ENCODE results near the gene SOHLH1.
"Not testable (repeated sequence)": the region's sequence is repeated elsewhere in the genome, so short reads cannot be mapped to it uniquely, and the experiment has no call there.

The SOHLH1 gene

GRCh38 chr9:135676891-135677290, 22.4 kb downstream of the SOHLH1 start:
- DNase-seq, result no peak

- DNase-seq, result no peak
Measured at GRCh38 chr9:135674977-135675376, 24.3 kb downstream of the SOHLH1 start.

- DNase-seq, result no peak
Measured at GRCh38 chr9:135673941-135674340, 25.3 kb downstream of the SOHLH1 start.

GRCh38 chr9:135672786-135673185, 26.5 kb downstream of the SOHLH1 start:
- not testable (repeated sequence) for DNase-seq

GRCh38 chr9:135671591-135672041, 27.7 kb downstream of the SOHLH1 start:
- DNase-seq, result no peak

GRCh38 chr9:135670721-135671590, 28.3 kb downstream of the SOHLH1 start:
- no peak for DNase-seq

- no peak for DNase-seq
Measured at GRCh38 chr9:135669616-135670285, 29.5 kb downstream of the SOHLH1 start.

- DNase-seq, result not testable (repeated sequence)
Measured at GRCh38 chr9:135669018-135669417, 30.3 kb downstream of the SOHLH1 start.

- DNase-seq, result no peak
Measured at GRCh38 chr9:135667463-135668001, 31.7 kb downstream of the SOHLH1 start.

GRCh38 chr9:135666534-135667462, 32.5 kb downstream of the SOHLH1 start:
- DNase-seq, result no peak

GRCh38 chr9:135665795-135666189, 33.5 kb downstream of the SOHLH1 start:
- no peak for DNase-seq

GRCh38 chr9:135664801-135665794, 34.2 kb downstream of the SOHLH1 start:
- no peak for DNase-seq

- DNase-seq, result no peak
Measured at GRCh38 chr9:135664266-135664665, 35.0 kb downstream of the SOHLH1 start.

GRCh38 chr9:135663857-135664256, 35.4 kb downstream of the SOHLH1 start:
- DNase-seq, result no peak

GRCh38 chr9:135663451-135663770, 35.9 kb downstream of the SOHLH1 start:
- DNase-seq, result no peak

- no peak for DNase-seq
Measured at GRCh38 chr9:135662758-135663450, 36.4 kb downstream of the SOHLH1 start, which contains the start of gene LCN9. Gene LCN9, plus strand, starts transcription at chr9:135663309. Its CDS starts 13 bp downstream, at chr9:135663322.

- no peak for DNase-seq
Measured at GRCh38 chr9:135661816-135662560, 37.3 kb downstream of the SOHLH1 start.

GRCh38 chr9:135660407-135660806, 38.9 kb downstream of the SOHLH1 start:
- DNase-seq, result no peak

GRCh38 chr9:135659252-135659651, 40.0 kb downstream of the SOHLH1 start:
- no peak for DNase-seq

GRCh38 chr9:135657416-135657815, 41.9 kb downstream of the SOHLH1 start:
- DNase-seq, result no peak
